Cardiac fibroblast (primary cell): Measurements from ENCODE around the gene GDPD5.

ENCODE experiments used
- DNase-seq, 2 donors: peaks; one replicate each; pipeline versions ENCODE4 v3.0.0 to v3.0.0-alpha.2; 2010; ENCODE audit warnings: low read depth in 2 of 2
- H3K4me3 ChIP-seq, 2 donors: replicated peaks in 1 of 2; 1 replicate in 1 of 2; 2 replicates in 1 of 2; pipeline ENCODE4 v1.5.1; 2011; ENCODE audit warnings: low read depth in 2 of 2, low read length in 2 of 2, mild to moderate bottlenecking in 2 of 2, moderate library complexity in 1 of 2
- TF ChIP-seq, protein P1 (sequence below): IDR thresholded peaks from one replicate; pipeline ENCODE4 v1.5.1; 2011; ENCODE audit warnings: low read depth, mild to moderate bottlenecking, low read length, inconsistent platforms

Gene GDPD5

DNA sequence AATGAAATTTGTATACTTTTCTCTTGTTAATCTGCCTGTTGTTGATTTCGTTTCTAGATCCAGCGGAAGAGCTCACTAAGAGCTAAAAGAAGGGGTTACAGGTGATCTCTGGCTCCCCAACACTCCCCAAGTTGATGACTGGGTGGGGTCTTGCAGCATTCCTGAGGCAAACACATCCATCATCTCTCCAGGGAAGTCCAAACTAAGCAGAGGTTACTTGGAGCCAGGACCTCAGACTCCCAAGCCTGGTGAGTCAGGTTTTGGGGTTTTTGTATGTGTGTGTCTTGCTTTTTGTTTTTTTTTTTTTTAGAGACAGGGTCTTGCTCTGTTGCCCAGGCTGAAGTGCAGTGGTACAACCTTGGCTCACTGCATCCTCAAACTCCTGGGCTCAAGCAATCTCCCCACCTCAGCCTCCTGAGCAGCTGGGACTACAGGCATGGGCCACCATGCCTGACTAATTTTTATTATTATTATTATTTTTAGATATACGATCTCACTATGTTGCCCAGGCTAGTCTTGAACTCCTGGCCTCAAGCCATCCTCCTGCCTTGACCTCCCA, 137.9 kb downstream of the GDPD5 start:
- no peak overlapping the region for H3K4me3 ChIP-seq
- TF ChIP-seq, protein P1, sequence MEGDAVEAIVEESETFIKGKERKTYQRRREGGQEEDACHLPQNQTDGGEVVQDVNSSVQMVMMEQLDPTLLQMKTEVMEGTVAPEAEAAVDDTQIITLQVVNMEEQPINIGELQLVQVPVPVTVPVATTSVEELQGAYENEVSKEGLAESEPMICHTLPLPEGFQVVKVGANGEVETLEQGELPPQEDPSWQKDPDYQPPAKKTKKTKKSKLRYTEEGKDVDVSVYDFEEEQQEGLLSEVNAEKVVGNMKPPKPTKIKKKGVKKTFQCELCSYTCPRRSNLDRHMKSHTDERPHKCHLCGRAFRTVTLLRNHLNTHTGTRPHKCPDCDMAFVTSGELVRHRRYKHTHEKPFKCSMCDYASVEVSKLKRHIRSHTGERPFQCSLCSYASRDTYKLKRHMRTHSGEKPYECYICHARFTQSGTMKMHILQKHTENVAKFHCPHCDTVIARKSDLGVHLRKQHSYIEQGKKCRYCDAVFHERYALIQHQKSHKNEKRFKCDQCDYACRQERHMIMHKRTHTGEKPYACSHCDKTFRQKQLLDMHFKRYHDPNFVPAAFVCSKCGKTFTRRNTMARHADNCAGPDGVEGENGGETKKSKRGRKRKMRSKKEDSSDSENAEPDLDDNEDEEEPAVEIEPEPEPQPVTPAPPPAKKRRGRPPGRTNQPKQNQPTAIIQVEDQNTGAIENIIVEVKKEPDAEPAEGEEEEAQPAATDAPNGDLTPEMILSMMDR, result no peak
- no peak for DNase-seq

DNA sequence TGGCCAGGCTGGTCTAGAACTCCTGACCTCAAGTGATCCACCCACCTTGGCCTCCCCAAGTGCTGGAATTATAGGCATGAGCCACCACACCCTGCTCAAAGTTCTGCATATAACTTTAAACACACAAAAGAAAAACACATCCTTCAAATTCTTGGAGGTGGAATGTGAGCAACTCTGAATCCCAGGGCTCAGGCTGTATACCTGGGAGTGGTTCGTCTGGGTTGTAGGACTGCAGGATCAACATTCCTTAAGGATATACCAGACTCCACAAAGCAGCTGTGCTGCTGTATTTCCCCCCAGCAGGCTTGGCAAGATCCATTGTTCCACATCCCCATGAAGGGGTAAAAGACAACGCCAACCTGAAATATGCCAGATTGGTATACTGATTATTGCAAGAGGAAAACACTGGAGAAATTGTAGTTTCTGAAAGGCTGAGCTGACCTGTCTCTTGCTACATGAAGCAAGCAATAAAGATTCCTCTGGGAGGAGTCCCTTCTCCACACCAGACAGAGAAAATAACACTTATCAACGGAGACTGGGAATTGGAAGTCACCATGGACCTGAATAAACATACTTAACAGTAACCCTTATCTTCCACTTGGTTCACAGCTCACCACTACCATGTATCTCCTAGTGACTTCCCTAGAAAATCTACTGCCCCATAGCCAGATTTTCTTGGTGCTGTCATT, 138.7 kb downstream of the GDPD5 start:
- TF ChIP-seq, protein P1, result no peak
- no peak for DNase-seq
- H3K4me3 ChIP-seq, result no peak overlapping the region
